Measurements from ENCODE around the gene DTNB.
"Not testable (repeated sequence)": the region's sequence is repeated elsewhere in the genome, so short reads cannot be mapped to it uniquely, and the experiment has no call there.

The DTNB gene

DNA sequence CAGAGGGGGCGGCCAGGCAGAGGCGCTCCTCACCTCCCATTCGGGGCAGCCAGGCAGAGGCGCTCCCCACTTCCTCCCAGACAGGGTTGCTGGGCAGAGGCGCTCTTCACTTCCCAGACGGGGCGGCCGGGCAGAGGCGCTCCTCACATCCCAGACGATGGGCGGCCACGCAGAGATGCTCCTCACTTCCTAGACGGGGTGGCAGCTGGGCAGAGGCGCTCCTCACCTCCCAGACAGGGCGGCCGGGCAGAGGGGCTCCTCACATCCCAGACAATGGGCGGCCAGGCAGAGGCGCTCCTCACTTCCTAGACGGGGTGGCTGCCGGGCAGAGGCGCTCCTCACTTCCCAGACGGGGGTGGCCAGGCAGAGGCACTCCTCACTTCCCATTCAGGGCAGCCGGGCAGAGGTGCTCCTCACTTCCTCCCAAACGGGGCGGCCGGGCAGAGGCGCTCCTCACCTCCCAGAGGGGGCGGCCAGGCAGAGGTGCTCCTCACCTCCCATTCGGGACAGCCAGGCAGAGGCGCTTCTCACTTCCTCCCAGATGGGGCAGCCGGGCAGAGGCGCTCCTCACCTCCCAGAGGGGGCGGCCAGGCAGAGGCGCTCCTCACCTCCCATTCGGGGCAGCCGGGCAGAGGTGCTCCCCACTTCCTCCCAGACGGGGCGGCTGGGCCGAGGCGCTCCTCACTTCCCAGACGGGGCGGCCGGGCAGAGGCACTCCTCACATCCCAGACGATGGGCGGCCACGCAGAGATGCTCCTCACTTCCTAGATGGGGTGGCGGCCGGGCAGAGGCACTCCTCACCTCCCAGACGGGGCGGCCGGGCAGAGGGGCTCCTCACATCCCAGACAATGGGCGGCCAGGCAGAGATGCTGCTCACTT lies 137.7 kb downstream of the DTNB start:
- not testable (repeated sequence) for DNase-seq

DNA sequence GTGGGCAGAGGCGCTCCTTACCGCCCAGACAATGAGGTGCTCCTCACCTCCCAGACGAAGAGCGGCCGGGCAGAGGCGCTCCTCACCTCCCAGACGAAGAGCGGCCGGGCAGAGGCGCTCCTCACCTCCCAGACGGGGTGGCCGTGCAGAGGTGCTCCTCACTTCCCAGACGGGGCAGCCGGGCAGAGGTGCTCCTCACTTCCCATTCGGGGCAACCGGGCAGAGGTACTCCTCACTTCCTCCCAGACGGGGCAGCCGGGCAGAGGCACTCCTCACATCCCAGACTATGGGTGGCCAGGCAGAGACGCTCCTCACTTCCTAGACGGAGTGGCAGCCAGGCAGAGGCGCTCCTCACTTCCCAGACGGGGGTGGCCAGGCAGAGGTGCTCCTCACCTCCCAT lies 138.4 kb downstream of the DTNB start:
- DNase-seq = not testable (repeated sequence)

DNA sequence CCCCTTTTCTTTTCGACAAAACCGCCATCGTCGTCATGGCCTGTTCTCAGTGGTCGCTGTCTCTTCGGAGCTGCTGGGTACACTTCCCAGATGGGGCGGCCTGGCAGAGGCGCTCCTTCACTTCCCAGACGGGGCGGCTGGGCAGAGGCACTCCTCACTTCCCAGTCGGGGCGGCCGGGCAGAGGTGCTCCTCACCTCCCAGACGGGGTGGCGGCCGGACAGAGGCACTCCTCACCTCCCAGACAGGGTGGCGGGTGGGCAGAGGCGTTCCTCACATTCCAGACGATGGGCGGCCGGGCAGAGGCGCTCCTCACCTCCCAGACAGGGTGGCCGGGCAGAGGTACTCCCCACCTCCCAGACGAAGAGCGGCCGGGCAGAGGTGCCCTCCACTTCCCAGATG lies 138.9 kb downstream of the DTNB start:
- no peak for DNase-seq

DNA sequence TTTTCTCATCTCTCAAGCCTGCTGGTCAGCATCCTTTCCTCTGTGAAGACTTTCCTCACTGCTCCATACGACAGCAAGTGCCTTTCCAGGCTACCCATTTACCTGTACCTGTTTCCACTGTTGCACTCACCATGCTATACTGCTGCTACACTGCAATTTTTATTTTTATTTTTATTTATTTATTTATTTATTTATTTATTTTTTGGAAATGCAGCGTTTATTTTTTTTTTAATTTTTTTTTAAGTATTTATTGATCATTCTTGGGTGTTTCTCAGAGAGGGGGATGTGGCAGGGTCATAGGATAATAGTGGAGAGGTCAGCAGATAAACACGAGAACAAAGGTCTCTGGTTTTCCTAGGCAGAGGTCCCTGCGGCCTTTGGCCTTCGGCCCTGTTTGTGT lies 139.6 kb downstream of the DTNB start:
- not testable (repeated sequence) for DNase-seq

DNA sequence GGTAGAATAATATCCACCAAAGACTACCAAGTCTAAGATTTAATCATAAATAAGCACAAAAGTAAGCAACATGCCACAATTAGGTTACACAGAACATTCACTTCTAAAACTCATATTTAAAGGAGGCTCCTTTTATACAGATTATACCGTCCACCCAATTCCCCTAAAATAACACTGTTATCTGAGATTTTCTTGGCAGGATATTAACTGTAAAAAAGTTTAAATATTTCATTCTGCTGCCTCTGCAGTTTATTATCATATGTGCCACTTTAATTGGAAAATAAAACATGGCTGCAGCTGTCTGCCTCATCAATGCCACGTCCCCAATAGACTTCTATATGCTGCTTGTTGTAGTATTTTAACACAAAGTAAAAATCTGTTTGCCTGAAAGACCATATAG lies 140.9 kb downstream of the DTNB start:
- DNase-seq = no peak

DNA sequence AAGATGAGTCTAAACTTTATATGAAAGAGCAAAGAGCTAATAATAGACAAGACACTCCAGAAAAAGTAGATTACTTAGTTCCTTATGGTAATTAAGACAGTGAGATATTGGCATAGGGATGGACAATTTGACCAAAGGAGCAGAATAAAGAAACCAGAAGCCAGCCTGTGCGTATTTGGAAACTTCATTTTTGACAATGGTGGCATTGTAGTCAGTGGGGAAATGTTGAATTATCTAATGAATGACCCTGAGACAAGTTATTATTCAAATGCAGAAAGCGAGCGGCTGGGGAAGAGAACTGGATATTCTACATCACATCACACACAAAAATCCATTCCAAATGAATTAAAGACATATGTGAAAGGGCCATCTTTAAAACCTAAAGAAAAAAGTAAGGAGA lies 144.3 kb downstream of the DTNB start:
- DNase-seq = no peak

DNA sequence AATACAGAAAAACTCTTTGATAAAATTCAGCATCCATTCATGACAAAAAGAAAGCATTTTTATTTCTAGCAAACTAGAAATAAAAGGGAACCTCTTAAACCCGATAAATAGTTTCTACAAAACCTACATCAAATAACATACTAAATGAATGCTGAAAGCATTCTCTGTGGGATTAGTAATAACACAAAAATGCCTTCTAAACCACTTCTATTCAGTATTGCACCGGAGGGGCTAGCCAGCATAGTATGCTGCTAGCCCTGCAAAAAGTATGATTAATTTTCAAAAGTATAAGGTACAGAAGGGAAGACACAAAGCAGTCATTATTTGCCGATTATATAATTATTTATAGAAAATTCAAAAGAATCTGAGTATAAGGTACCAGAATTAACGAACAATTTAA lies 145.2 kb downstream of the DTNB start:
- DNase-seq = no peak

DNA sequence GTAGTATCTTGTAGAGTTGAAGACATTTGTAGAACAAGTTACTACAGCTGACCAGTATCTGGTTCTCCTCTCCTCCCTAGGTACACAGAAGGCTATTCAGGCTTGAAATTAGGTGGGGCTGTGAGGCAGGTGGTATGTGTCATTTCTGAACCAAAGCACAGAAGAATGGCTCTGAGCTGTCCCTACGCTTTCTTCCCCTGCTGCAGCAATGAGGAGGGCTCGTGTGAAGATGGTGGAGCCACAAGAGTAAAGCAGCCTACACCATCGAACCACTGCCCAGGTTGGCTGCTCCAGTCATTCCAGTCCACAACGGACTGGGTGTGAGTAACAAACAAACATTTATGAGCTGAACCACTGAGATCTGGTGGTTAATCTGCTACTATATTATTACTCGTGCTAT lies 148.9 kb downstream of the DTNB start:
- DNase-seq = no peak

DNA sequence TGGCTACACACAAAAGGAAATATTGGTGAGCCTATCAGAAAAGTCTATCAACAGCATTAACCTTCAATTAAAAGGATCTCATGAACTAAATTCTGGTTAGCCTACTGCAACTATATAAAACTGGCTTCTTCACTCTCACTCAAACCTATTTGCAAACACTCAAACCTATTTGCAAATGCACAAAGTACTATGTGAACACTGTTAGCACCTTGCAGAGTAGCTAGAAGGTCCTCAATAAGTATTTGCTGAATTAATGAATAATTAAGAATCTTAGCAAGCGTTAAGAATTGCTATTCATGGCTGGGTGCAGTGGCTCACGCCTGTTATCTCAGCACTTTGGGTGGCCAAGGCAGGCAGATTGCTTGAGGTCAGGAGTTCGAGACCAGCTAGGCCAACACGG lies 150.3 kb downstream of the DTNB start:
- no peak for DNase-seq

DNA sequence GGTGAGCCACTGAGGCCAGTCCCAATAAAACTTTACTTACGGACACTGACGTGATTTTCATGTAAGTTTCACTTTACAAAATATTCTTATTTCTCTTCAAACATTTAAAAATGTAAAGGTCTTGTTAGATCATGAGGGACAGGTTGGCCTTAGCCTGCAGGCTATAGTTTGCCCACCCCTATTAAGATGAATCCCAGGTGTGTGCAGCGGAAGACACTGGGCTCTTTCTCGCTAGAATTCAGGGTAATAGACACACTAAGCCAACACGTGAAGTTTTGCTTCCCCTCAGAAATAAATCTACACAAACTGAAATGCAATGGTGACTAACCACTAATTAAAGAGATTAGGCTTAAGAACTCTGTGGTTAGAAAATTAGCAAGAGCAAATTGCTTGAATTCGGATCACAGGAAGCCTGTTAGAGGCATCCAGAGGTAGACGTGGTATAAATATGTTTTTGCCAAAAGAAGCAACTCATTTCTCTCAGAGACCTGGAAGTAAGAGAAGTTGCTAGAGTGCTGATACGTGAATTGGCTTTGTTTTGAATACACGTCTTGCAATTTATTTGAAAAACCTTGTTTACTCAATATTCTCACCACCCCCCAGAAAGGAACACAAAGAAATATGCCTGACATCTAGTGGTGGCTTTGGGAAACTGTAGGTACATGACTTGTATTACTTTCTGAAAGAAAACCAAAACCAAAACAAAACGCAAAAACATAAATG lies 151.6 kb downstream of the DTNB start:
- no peak for DNase-seq

DNA sequence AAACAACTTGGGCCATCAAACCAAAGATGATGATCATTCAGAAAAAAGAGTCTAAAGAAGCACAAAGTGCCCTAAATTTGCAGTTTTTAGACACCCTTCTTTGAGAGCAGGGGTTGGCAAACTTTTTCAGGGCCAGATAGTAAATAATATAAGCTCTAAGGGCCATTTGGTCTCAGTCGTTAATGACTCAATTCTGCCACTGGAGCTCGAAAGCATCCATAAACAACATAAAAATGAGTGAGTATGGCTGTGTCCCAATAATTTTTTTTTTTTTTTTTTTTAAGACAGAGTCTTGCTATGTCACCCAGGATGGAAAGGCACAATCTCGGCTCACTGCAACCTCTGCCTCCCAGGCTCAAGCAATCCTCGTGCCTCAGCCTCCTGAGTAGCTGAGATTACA lies 152.3 kb downstream of the DTNB start:
- no peak for DNase-seq

DNA sequence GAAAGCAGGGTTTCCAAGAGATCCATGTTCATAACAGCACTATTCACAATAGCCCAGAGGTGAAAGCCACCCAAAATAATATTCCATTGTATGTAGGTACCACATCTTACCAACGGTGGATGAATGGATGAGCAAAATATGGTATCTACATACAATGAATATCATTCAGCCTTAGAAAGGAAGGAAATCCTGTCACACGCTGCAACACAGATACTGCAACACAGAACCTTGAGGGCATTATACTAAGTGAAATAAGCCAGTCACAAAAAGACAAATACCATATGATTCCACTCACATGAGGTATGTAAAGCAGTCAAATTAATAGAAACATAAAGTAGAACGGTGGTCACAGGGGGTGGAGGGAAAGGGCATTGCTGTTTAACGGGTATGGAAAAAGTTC lies 155.7 kb downstream of the DTNB start:
- no peak for DNase-seq

DNA sequence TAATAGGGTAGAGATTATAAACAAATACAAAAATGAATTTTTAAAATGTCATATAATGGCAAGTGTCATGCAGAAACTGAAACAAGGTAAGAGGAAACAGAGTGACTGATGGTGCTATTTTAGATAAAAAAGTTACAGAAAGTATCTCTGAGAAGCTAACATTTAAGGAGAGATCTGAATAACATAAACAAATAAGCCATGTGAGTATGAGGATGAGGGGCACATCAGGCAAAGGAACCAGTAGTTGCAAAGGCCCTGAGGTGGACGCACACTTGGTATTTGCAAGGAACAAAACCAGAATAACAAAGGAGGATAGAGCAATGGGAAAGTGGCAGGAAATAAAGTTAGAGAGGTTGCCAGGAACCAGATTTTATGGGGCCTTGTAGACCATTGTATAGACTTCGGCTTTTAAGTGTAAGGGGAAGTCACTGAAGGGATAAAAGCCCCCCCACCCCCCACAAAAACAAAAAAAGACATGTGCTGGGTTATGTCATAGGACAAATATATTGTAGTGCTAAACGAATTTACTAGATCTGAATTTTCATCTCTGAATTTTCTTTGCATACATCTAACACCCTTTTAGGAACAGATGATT lies 159.2 kb downstream of the DTNB start:
- DNase-seq = no peak

DNA sequence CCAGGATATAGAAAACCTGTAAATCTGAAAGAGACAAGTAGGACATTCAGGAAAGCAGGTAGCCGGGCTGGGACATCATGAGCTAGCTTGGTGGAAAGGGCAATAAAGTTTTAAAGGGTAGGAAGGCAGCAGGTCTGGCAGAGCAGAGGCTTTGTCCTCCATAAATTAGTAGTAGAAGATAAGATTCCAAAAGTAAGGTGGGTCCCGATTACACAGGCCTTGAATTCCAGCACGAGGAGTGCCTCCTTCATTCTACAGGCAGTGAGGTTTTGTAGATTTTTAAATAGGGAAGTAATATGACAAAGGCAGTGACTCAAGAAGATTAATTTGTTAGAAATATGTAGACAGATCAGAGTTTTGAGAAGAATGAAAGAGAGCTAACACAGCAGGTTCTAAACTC lies 160.7 kb downstream of the DTNB start:
- DNase-seq = no peak

DNA sequence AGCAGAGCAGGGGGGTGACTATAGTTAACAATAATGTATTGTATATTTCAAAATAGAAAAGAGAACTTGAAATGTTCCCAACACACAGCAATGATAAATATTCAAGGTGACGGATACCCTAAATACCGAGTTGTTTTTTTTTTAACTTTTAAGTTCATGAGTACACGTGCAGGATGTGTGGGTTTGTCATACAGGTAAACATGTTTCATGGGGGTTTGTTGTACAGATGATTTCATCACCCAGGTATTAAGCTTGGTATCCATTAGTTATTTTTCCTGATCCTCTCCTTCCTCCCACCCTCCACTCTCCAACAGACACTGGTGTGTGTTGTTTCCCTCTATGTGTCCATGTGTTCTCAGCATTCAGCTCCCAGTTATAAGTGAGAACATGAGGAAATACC lies 167.2 kb downstream of the DTNB start:
- DNase-seq = no peak

DNA sequence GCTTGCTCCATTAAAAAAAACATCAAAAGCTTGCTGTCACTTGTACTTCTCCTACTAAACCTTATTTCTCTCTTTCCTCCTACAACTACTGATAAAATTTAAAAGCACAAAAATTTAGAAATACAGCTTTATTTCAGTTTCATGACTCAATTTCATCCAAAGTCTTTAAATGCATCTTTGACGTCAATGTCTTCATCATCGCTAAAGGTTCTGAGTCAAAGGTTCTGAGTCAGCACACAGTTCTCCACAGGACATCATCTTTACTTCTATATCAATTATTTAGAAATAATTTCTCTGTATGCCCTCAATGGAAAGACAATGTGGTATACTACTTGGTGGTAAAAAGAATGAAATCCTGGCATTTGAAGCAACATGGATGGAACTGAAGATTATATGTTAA lies 167.8 kb downstream of the DTNB start:
- DNase-seq = no peak

DNA sequence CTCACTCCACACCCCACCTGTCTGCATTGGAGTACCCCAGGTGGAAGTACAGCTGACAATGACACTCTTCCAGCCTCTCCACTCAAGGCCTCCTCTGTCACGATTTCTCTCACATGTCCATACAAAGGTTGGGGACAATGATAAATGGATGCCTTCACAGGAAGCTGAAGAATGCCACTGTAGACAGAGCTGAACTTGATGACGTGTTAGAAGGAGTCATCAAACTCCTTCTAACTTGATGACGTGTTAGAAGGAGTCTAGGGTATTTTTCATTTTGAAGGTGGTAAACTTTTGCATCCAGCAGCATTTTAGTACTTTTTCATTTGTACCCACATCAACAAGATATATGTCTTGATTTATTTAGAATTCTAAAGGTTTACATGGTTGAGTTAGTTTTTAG lies 168.2 kb downstream of the DTNB start:
- DNase-seq = no peak

DNA sequence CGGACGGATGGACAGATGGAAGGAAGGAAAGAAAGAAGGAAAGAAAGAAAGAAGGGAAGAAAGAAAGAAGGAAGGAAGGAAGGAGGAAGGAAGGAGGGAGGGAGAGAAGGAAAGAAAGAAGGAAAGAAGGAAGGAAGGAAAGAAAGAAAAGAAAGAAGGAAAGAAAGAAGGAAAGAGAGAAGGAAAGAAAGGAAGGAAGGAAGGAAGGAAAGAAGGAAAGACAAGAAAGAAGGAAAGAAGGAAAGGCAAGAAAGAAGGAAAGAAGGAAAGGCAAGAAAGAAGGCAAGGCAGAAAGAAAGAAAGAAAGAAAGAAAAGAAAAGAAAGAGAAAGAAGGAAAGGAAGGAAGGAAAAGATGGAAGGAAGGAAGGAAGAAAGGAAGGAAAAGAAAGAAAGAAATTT lies 169.1 kb downstream of the DTNB start:
- no peak for DNase-seq

DNA sequence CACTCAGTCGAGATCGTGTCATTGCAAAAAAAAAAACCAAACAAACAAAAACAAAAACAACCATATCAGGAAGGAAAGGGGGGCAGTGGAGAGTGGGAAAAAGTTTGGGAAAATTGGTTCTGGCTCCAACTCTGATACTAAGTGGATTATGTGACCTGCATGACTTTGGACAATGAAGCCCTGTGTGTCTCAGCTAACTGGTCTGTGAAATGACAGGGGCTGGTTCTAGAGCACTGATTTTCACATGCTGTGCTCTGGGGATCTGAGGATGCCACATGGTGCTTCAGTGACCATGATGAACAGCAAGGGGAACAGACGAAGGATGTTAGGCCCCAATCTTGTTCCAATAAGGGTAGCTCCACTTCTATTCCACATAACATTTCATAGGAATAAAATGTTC lies 174.2 kb downstream of the DTNB start:
- DNase-seq = no peak

DNA sequence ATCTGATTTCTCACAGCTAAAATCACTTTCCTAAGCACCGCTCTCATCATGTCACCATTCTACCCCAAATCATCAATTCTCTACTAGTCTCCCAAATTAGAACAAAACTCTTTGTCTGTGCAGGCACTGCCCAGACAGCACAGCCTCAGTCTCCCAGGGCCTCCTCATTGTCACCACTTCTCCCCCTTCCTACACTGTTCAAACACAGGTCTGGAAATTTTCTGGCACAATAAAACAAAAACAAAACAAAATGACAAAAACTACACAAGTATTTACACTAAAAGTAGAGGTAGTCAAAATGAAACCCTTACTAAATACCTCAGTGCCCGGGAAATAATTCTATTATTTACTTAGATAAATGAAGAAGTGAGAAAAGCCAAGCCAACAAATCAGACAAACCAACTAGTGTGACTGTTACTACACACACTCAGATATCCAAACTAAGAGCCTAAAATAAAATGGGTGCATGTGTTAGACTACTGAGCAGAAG lies 175.4 kb downstream of the DTNB start:
- no peak for DNase-seq

DNA sequence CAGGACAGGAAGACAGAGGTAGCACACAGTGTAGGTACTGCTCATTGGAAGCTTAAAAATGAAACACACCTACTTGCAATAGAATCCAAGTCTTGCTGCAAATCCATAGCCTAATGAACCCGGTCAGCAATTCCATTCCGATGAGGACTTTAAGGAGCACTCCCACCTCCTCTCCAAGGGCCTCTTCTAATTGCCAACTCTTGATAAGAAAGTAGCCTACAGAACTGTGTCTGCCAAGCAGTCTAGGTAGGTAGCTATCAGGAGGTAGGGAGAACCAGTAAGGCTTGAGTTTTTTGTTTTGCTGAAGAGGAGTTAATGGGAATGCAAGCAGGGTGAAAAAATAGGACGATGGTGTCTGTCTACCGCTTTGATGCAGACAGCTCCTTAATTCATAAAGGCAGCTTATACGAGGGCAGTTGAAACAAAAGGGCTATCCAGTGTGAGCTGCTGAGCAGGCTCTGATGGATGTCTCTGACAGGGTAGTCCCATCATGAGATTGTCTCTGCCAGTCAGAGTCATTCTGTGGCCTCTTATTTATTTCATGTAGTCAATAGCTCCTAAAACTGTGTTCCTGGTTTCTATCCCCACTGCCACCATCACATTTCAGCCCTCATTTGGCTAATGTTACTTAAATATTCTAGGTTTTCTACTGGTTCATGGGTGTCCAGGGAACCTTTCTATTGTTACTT lies 176.0 kb downstream of the DTNB start:
- DNase-seq = no peak

DNA sequence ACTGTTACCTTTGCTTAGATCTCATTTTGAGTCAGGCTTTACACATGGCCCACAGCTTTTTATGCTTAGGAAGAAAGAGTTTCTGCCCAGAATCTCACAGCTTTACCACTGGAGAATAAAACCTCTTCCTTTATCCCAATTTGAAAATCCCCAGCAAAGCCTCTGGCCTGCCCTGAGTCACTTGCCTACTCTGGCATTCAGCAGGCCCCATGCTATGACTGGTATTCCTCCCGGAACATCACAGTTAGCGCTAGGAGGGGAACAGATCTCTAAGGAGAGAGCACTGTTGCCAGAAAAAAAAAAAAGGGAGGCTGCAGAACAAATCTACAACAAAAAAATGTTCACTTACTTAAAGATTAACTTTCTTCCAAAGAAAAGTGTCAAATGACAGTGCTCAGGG lies 178.8 kb downstream of the DTNB start:
- no peak for DNase-seq

DNA sequence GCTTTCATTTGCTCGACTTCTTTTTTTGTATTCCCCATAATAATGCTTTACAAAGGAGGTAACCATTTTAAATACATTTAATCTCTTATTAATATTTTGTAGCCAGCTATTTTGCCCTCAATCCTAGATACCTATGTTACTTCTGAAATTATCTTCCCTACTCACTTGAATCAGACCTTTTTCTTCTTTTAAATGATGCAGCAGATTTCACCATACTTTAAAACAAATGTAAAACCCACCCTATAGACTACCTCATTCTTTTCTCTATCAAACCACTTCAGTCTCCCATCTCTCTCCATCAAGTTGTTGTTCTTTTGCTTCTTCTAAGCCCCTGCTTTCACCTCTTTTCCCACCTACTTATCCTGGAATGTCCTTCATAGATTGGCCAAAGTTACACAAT lies 180.2 kb downstream of the DTNB start:
- DNase-seq = no peak

All from activated naive CD4-positive, alpha-beta T cell (primary cell).